Panc1 (cell line): ENCODE results near the gene STK10. TPM values are rescaled to one million over a fixed set of nuclear protein-coding genes. Genes with fewer than 3 reads are reported as not detected.

ENCODE experiments used
- ATAC-seq: fragments of 200-7000 bp; cut with Tn5 transposase; 2 replicates; pipeline ENCODE4 v1.9.1; 2020; ENCODE audit warnings: mild to moderate bottlenecking, moderate library complexity
- BruUV-seq: library from RNA; stranded (reverse); fragments of 400-500 nt; replicated peaks from 2 replicates; lab custom pipeline; 2021; lab: Mats Ljungman, UMichigan
- CTCF ChIA-PET: fragments of 300-600 bp; sonication (Branson Sonifier 250); formaldehyde crosslinking; loops from one replicate; lab custom pipeline; 2022; ENCODE audit warnings: antibody characterized with exemption; lab: Charles Lee
- POLR2A ChIA-PET: fragments of 300-600 bp; sonication (Branson Sonifier 250); formaldehyde crosslinking; loops from one replicate; lab custom pipeline; 2022; ENCODE audit warnings: antibody characterized with exemption; lab: Charles Lee
- DNase-seq: peaks from one replicate; pipeline ENCODE4 v3.0.0-alpha.2; 2010; ENCODE audit warnings: low read depth, low spot score
- H3K27ac ChIP-seq: 2 replicates; pipeline ENCODE4 v1.5.1; 2011; ENCODE audit warnings: mild to moderate bottlenecking, low read length, inconsistent platforms
- H3K27me3 ChIP-seq: fragments of 200-500 bp; sonication (Bioruptor generic); 2 replicates; pipeline ENCODE4 v1.6.0; 2014; ENCODE audit warnings: low read length, inconsistent platforms; ENCODE audit not compliant: control insufficient read depth, insufficient read depth
- H3K36me3 ChIP-seq: fragments of 200-500 bp; sonication (Bioruptor generic); 2 replicates; pipeline ENCODE4 v1.5.1; 2014; ENCODE audit warnings: inconsistent platforms, mild to moderate bottlenecking, low read length, moderate library complexity; ENCODE audit not compliant: control insufficient read depth, insufficient read depth
- H3K4me1 ChIP-seq: 2 replicates; pipeline ENCODE4 v1.5.1; 2011; ENCODE audit warnings: inconsistent platforms, mild to moderate bottlenecking, low read length, moderate library complexity; ENCODE audit not compliant: control insufficient read depth, insufficient read depth
- H3K4me3 ChIP-seq, 2 experiments: 2 replicates each; pipeline ENCODE4 v1.5.1; 2011 to 2012; ENCODE audit warnings: low read depth in 2 of 2, low read length in 2 of 2, mild to moderate bottlenecking in 2 of 2, inconsistent platforms in 1 of 2, moderate library complexity in 1 of 2
- H3K9me3 ChIP-seq: fragments of 200-500 bp; sonication (Bioruptor generic); 2 replicates; pipeline ENCODE4 v1.5.1; 2014; ENCODE audit warnings: low read depth, mild to moderate bottlenecking, inconsistent platforms, low read length, moderate library complexity; ENCODE audit not compliant: control insufficient read depth, insufficient read depth
- CTCF ChIP-seq: fragments of 450-650 bp; IDR thresholded peaks from 2 replicates; pipeline ENCODE4 v1.5.1; 2017; ENCODE audit warnings: mild to moderate bottlenecking
- POLR2AphosphoS5 ChIP-seq: IDR thresholded peaks from 2 replicates; pipeline ENCODE4 v1.6.1; 2012; ENCODE audit warnings: mild to moderate bottlenecking, low read depth, low read length, moderate library complexity
- REST ChIP-seq, 2 experiments: IDR thresholded peaks; 2 replicates each; pipeline ENCODE4 v1.6.1; 2011 to 2012; ENCODE audit warnings: low read depth in 2 of 2, control low read depth in 1 of 2, low read length in 1 of 2, mild to moderate bottlenecking in 1 of 2, moderate library complexity in 1 of 2; ENCODE audit not compliant: insufficient read depth in 1 of 2
- SIN3A ChIP-seq: IDR thresholded peaks from 2 replicates; pipeline ENCODE4 v1.6.1; 2012; ENCODE audit warnings: low read depth, mild to moderate bottlenecking, low read length, moderate library complexity, borderline replicate concordance; ENCODE audit not compliant: insufficient read depth
- TCF7L2 ChIP-seq: IDR thresholded peaks from 2 replicates; pipeline ENCODE4 v1.6.1; 2011; ENCODE audit warnings: mild to moderate bottlenecking, low read depth, low read length, inconsistent platforms
- in situ Hi-C: cut with HindIII; loops from 2 replicates; pipeline ENCODE4 v1.10.0; 2016; ENCODE audit warnings: low sequenced_read_pairs, low pct_unique_long_range_greater_than_20kb
- intact Hi-C: fragments of 100-400 bp; cut with micrococcal nuclease; formaldehyde crosslinking; loops from one replicate; pipeline ENCODE4 v1.10.0; 2022; ENCODE audit not compliant: unreplicated experiment
- total RNA-seq: library from RNA; stranded (reverse); gene quantifications from one replicate; pipeline ENCODE4 v1.2.1, GENCODE V29; 2021; ENCODE audit not compliant: unreplicated experiment

The STK10 gene
- total RNA-seq, 1 experiment from 2014 or later, result 34.9 TPM

GRCh38 chr5:172071309-172071875, 116.6 kb downstream of the STK10 start:
- H3K36me3 ChIP-seq, result no peaks in the 10 kb centered on the region
- no peaks in the 10 kb centered on the region for H3K4me1 ChIP-seq
- ATAC-seq (no peak), DNase-seq (no peak)
- BruUV-seq, result no TSS peak
- intact Hi-C loops, result no loop called here
- H3K27me3 ChIP-seq, result no peaks in the 10 kb centered on the region
- ChIA-PET CTCF (interaction anchor here (0.6 to 0.7 kb wide), 2 partner anchors 11 to 12 kb away, joined by 3 to 7 read pairs; no protein-coding TSS in a partner anchor), POLR2A (no interaction called here)
- no peak overlapping the region for H3K4me3 ChIP-seq
- TF ChIP-seq POLR2AphosphoS5 (no peak), TCF7L2 (no peak), SIN3A (no peak), REST (IDR thresholded peaks at IDR 0.05; ENCODE audit: insufficient read depth in 1 of 2, low read depth in 2 of 2, low read length in 1 of 2) (no peak), CTCF (no peak)
- H3K27ac ChIP-seq, result no peak overlapping the region
- in situ Hi-C loops, result no loop called here
- H3K9me3 ChIP-seq, result no peaks in the 10 kb centered on the region

GRCh38 chr5:172065431-172066065, 122.5 kb downstream of the STK10 start:
- ChIA-PET POLR2A (interaction anchor here (0.6 kb wide), 1 partner anchor 26 kb away, joined by 10 read pairs; no protein-coding TSS in a partner anchor), CTCF (no interaction called here)
- H3K9me3 ChIP-seq, result no peaks in the 10 kb centered on the region
- H3K36me3 ChIP-seq, result no peaks in the 10 kb centered on the region
- no peak for ATAC-seq
- in situ Hi-C loops (no loop called here), intact Hi-C loops (no loop called here)
- H3K27me3 ChIP-seq, result no peaks in the 10 kb centered on the region
- TF ChIP-seq SIN3A (no peak), POLR2AphosphoS5 (no peak), REST (IDR thresholded peaks at IDR 0.05; ENCODE audit: insufficient read depth in 1 of 2, low read depth in 2 of 2, low read length in 1 of 2) (no peak), CTCF (no peak), TCF7L2 (no peak)
- no peak overlapping the region for H3K27ac ChIP-seq
- H3K4me3 ChIP-seq, result no peak overlapping the region
- BruUV-seq, result no TSS peak
- DNase-seq, result no peak
- H3K4me1 ChIP-seq, result no peaks in the 10 kb centered on the region
